Small intestine (tissue), 7 donors: ENCODE measurements around the gene UBE2U. TPM values are rescaled to one million over a fixed set of nuclear protein-coding genes. Genes with fewer than 3 reads are reported as not detected.
A peak's percentile ranks its signal among the peaks of the same experiment; 100 is the strongest.
"Not testable (repeated sequence)": the region's sequence is repeated elsewhere in the genome, so short reads cannot be mapped to it uniquely, and the experiment has no call there.

Experiments
- DNase-seq, 2 donors: peaks; one replicate each; pipeline versions ENCODE4 v3.0.0 to v3.0.0-alpha.2; 2013
- FAIRE-seq: peaks from 2 replicates; lab custom pipeline; 2012; peaks lifted over from hg19 to GRCh38; lab: Jason Lieb, UNC
- H3K27ac ChIP-seq, 3 donors: one replicate each; pipeline ENCODE4 v1.5.1; 2013; ENCODE audit warnings: low read length in 2 of 3, mild to moderate bottlenecking in 2 of 3, control low read depth in 1 of 3, inconsistent platforms in 1 of 3, low read depth in 1 of 3, moderate library complexity in 1 of 3
- H3K27me3 ChIP-seq, 3 donors: one replicate each; pipeline ENCODE4 v1.6.1; 2013; ENCODE audit warnings: low read length in 3 of 3, inconsistent platforms in 1 of 3; ENCODE audit not compliant: control insufficient read depth in 3 of 3, insufficient read depth in 3 of 3
- H3K36me3 ChIP-seq, 3 donors: one replicate each; pipeline ENCODE4 v1.6.1; 2013; ENCODE audit warnings: low read length in 3 of 3, inconsistent platforms in 1 of 3, low read depth in 1 of 3, mild to moderate bottlenecking in 1 of 3, moderate library complexity in 1 of 3; ENCODE audit not compliant: control insufficient read depth in 3 of 3, insufficient read depth in 2 of 3
- H3K4me1 ChIP-seq, 3 donors: one replicate each; pipeline ENCODE4 v1.6.1; 2013; ENCODE audit warnings: low read length in 2 of 3, inconsistent platforms in 1 of 3, low read depth in 1 of 3, mild to moderate bottlenecking in 1 of 3, moderate library complexity in 1 of 3; ENCODE audit not compliant: control insufficient read depth in 3 of 3, insufficient read depth in 2 of 3
- H3K4me3 ChIP-seq, 3 donors: one replicate each; pipeline ENCODE4 v1.5.1; 2013; ENCODE audit warnings: low read length in 3 of 3, control low read depth in 1 of 3, inconsistent platforms in 1 of 3, low read depth in 1 of 3, mild to moderate bottlenecking in 1 of 3, moderate library complexity in 1 of 3
- H3K9me3 ChIP-seq, 2 donors: one replicate each; pipeline ENCODE4 v1.6.1; 2013; ENCODE audit warnings: low read depth in 1 of 2, low read length in 1 of 2; ENCODE audit not compliant: control insufficient read depth in 2 of 2, insufficient read depth in 1 of 2
- WGBS, 3 donors: extraction: QIAGEN DNeasy Blood & Tissue Kit; methylation state at CpG; one replicate each; pipeline ENCODE4 v1.1.7; 2013; 5-methylcytosine and 5-hydroxymethylcytosine counted together
- polyA plus RNA-seq, 4 donors: library from polyadenylated mRNA; stranded (reverse) in 3 of 4; unstranded in 1 of 4; fragments of 200-250 nt in 3 of 4; fragments of 120-200 nt in 1 of 4; gene quantifications; one replicate each; pipeline versions ENCODE4 v1.2.1 to v1.2.3, GENCODE V29; 2013
- donor health status: healthy with polysubstance abuse.
- donor health status: control.
- donor health status: control.
- donor health status: Bipolar disorder and iron deficiency.
- donor health status: healthy.

UBE2U gene
- polyA plus RNA-seq, 4 donors: not detected

- no peaks in the 10 kb centered on the region for H3K27me3 ChIP-seq
- no peak overlapping the region for H3K4me3 ChIP-seq
- 52 to 62% (median 59%) methylated on average over 7 of the region's 7 CpGs for whole genome bisulfite sequencing, 3 donors
- DNase-seq: no peak
- H3K4me1 ChIP-seq: no peaks in the 10 kb centered on the region
- H3K27ac ChIP-seq: no peak overlapping the region
- H3K36me3 ChIP-seq: no peaks in the 10 kb centered on the region
- H3K9me3 ChIP-seq: no peaks in the 10 kb centered on the region
- no peak for FAIRE-seq
These were observed 20.1 kb downstream of the UBE2U start for GRCh38 chr1:64223329-64224151.

DNA sequence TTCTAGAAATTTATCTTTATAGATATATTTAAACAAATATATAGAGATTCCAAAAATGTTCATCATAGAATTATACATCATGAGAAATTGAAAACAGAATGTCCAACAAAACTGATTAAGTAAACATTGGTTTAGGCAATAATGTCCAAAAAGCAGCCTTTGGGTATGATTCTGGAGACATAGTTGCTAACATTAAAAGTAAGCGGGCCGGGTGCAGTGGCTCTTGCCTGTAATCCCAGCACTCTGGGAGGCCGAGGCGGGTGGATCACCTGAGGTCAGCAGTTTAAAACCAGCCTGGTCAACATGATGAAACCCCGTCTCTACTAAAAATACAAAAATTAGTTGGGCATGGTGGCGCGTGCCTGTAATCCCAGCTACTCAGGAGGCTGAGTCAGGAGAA, 20.8 kb downstream of the UBE2U start:
- H3K9me3 ChIP-seq, H3K4me3 ChIP-seq, H3K4me1 ChIP-seq, FAIRE-seq, H3K27ac ChIP-seq, DNase-seq, H3K36me3 ChIP-seq, H3K27me3 ChIP-seq: not testable (repeated sequence)
- 93 to 98% (median 96%) methylated on average over 7 of the region's 7 CpGs for WGBS, 3 donors

- 75 to 88% (median 81%) methylated on average over 9 to 10 of the region's 10 CpGs for WGBS, 3 donors
- FAIRE-seq: no peak
- DNase-seq: no peak
- Histone ChIP-seq H3K27ac (no peak overlapping the region), H3K9me3 (no peaks in the 10 kb centered on the region), H3K4me3 (no peak overlapping the region), H3K4me1 (no peaks in the 10 kb centered on the region), H3K36me3 (no peaks in the 10 kb centered on the region), H3K27me3 (no peaks in the 10 kb centered on the region)
These were observed 24.9 kb downstream of the UBE2U start for GRCh38 chr1:64228167-64228957.

DNA sequence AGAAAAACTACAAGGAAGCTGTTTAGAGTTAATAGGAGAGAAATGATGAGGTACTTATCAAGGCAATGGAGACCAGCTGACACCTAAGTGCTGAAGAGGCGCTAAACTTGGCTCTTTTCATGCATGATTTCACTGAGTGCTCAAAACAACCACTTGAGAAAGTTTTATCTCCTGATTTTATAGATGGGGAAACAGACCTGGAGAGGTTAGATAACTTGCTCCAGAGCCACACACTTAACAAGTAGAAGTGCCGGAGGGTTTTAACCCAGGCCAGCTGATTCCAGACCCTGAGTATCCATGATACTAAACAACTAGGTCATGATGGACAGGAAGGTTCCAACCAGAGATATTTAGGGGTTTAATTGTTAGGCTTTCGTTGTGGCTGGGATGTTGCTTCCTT, 25.9 kb downstream of the UBE2U start:
- WGBS, 3 donors: 78 to 84% (median 83%) methylated on average over 3 of the region's 3 CpGs
- H3K36me3 ChIP-seq: no peaks in the 10 kb centered on the region
- DNase-seq (no peak), FAIRE-seq (no peak)
- no peaks in the 10 kb centered on the region for H3K27me3 ChIP-seq
- H3K4me1 ChIP-seq: no peaks in the 10 kb centered on the region
- no peak overlapping the region for H3K27ac ChIP-seq
- H3K9me3 ChIP-seq: no peaks in the 10 kb centered on the region
- H3K4me3 ChIP-seq: no peak overlapping the region

DNA sequence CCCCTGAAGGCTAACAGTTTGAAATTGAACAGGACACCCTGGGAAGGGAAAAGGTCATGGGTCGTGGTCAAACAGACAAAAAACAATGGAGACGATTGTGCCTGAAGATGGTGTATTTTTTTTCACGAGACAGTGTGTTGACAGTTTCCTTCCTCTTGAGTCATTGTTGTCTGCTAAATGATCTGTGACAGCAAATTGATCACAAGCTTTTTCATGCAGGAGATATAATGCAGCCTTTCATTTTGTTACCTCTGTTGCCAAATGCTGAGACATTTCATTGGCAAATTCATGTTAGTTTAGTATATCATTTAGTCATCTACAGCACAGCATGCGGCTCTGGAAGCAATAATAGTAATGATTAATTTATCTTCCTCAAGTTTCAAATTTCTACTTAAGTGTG, 27.7 kb downstream of the UBE2U start:
- Histone ChIP-seq H3K27me3 (no peaks in the 10 kb centered on the region), H3K9me3 (no peaks in the 10 kb centered on the region), H3K4me3 (no peak overlapping the region), H3K27ac (no peak overlapping the region), H3K36me3 (no peaks in the 10 kb centered on the region), H3K4me1 (peaks cover 0 to 4% (median 0%) of the 10 kb centered on the region in 3 donors)
- no peak for FAIRE-seq
- WGBS, 3 donors: 48 to 68% (median 67%) methylated on average over 4 of the region's 4 CpGs
- DNase-seq: no peak

- DNase-seq: no peak
- Histone ChIP-seq H3K36me3 (no peaks in the 10 kb centered on the region), H3K9me3 (no peaks in the 10 kb centered on the region), H3K27ac (no peak overlapping the region), H3K4me3 (no peak overlapping the region), H3K27me3 (no peaks in the 10 kb centered on the region), H3K4me1 (peaks cover 0 to 4% (median 0%) of the 10 kb centered on the region in 3 donors)
- FAIRE-seq: no peak
These were observed 28.2 kb downstream of the UBE2U start for GRCh38 chr1:64231654-64232053.

DNA sequence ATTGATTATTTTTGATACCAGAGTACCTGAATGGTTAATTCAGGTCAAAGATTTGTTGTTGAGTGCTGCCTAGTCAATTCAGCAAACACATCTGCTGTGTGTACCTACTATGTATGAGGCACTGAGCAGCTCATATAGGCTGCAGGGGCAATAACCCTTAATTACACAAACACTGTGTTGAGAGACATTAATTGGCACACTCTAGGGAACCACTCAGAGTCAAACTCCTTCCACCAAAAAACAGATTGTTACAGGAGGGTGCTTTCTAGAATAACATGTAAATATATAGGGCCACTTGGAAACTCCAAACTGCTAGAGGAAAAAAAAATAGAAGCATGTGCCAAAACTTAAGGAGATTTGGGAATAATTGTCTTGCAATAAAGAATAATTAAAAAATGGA, 31.3 kb downstream of the UBE2U start:
- Histone ChIP-seq H3K36me3 (no peaks in the 10 kb centered on the region), H3K27ac (no peak overlapping the region), H3K4me3 (no peak overlapping the region), H3K27me3 (no peaks in the 10 kb centered on the region), H3K9me3 (no peaks in the 10 kb centered on the region), H3K4me1 (peaks cover 0 to 4% (median 0%) of the 10 kb centered on the region in 3 donors)
- DNase-seq (no peak), FAIRE-seq (no peak)

DNA sequence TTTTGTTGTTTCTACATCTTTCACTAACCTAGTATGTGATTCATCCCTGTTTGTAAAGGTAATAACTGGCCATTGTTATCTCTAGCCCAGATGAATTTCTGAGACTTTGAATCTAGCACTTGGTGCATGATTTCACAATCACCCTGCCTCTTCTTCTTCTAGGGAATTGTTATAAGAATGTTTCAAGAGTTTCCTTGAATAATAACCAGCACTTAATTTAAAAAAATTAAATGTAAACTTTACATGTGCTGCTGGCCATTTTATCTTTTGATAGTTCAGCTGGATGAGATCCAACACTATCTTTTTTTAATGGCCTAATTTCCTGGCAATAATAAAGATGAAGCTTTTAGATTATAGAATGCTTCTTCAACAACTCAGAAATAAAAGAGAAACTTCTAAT, 31.8 kb downstream of the UBE2U start:
- peaks cover 0 to 4% (median 0%) of the 10 kb centered on the region in 3 donors for H3K4me1 ChIP-seq
- H3K27me3 ChIP-seq: no peaks in the 10 kb centered on the region
- no peaks in the 10 kb centered on the region for H3K9me3 ChIP-seq
- H3K4me3 ChIP-seq: no peak overlapping the region
- peak; percentile 49 to 56 for DNase-seq
- no peak overlapping the region for H3K27ac ChIP-seq
- H3K36me3 ChIP-seq: no peaks in the 10 kb centered on the region
- no peak for FAIRE-seq
